Gastrocnemius medialis (tissue), 4 donors: ENCODE measurements around the gene PUS7L. TPM values are rescaled to one million over a fixed set of nuclear protein-coding genes. Genes with fewer than 3 reads are reported as not detected.

Experiments used
- ATAC-seq, 2 donors: fragments of 150-250 bp; one replicate each; pipeline ENCODE4 v1.9.1; 2016
- DNase-seq, 2 donors: peaks; one replicate each; pipeline ENCODE4 v3.0.0-alpha.2; 2019
- H3K27ac ChIP-seq, 4 donors: fragments of 200-600 bp; sonication (generic); 1 replicate in 1 of 4; 2 replicates in 3 of 4; pipeline ENCODE4 v1.5.1; 2016 to 2018; ENCODE audit warnings: mild to moderate bottlenecking in 2 of 4, moderate library complexity in 1 of 4
- H3K27me3 ChIP-seq, 3 donors: fragments of 200-600 bp; sonication (generic) in 2 of 3; 1 replicate in 1 of 3; 2 replicates in 2 of 3; pipeline versions ENCODE4 v1.5.1 to v1.6.0; 2016 to 2019; ENCODE audit warnings: mild to moderate bottlenecking in 1 of 3, moderate library complexity in 1 of 3
- H3K36me3 ChIP-seq, 2 donors: fragments of 200-600 bp; sonication (generic) in 1 of 2; one replicate each; pipeline ENCODE4 v1.5.1; 2017 to 2018
- H3K4me1 ChIP-seq, 2 donors: fragments of 200-600 bp; sonication (generic) in 1 of 2; one replicate each; pipeline ENCODE4 v1.5.1; 2016 to 2017; ENCODE audit warnings: mild to moderate bottlenecking in 2 of 2
- H3K4me3 ChIP-seq, 4 donors: fragments of 200-600 bp; sonication (generic) in 3 of 4; 1 replicate in 1 of 4; 2 replicates in 3 of 4; pipeline ENCODE4 v1.5.1; 2016 to 2019; ENCODE audit warnings: mild to moderate bottlenecking in 2 of 4
- H3K9me3 ChIP-seq, 3 donors: fragments of 200-600 bp; sonication (generic) in 2 of 3; 1 replicate in 1 of 3; 2 replicates in 2 of 3; pipeline ENCODE4 v1.5.1; 2016 to 2019
- CTCF ChIP-seq, 5 experiments: fragments of 450-650 bp in 3 of 5; fragments of 200-600 bp in 2 of 5; sonication (generic) in 2 of 5; IDR thresholded peaks in 4 of 5; conservative IDR thresholded peaks in 1 of 5; 1 replicate in 4 of 5; 2 replicates in 1 of 5; pipeline ENCODE4 v1.5.1; 2016 to 2019; ENCODE audit warnings: antibody characterized with exemption in 5 of 5, mild to moderate bottlenecking in 3 of 5, moderate library complexity in 3 of 5
- POLR2A ChIP-seq, 2 donors: fragments of 450-650 bp; IDR thresholded peaks; one replicate each; pipeline ENCODE4 v1.6.1; 2017; ENCODE audit warnings: antibody characterized with exemption in 2 of 2, mild to moderate bottlenecking in 2 of 2, moderate library complexity in 2 of 2
- in situ Hi-C, 4 donors: fragments of 200-750 bp; cut with MboI; loops; one replicate each; pipeline versions ENCODE4 v1.15.0 to v1.8.0; 2017; ENCODE audit warnings: low sequenced_read_pairs in 4 of 4
- intact Hi-C: fragments of 100-400 bp; cut with DNase I; formaldehyde crosslinking; loops from one replicate; pipeline ENCODE4 v1.15.1; 2023; ENCODE audit warnings: low total_unique reads
- total RNA-seq, 4 donors: library from RNA; depleted of rRNA; stranded (reverse); fragments of >200 nt; gene quantifications; one replicate each; pipeline versions ENCODE4 v1.1.0 to v1.2.3, GENCODE V29; 2016

The PUS7L gene
- total RNA-seq, 4 donors from 2014 or later = 2.0 to 5.8 (median 3.7) TPM

GRCh38 chr12:43786899-43787693, 28.5 kb upstream of the PUS7L start:
- no peak for DNase-seq
- in situ Hi-C loops (no loop called here), intact Hi-C loops (no loop called here)
- no peak for TF ChIP-seq CTCF (IDR thresholded peaks at IDR 0.05 in 4 of 5, conservative IDR thresholded peaks at IDR 0.05 in 1 of 5)
- no peak for TF ChIP-seq POLR2A (IDR thresholded peaks at IDR 0.05)
- H3K36me3 ChIP-seq = peaks cover 0 to 51% of the 10 kb centered on the region in 2 donors
- no peak for ATAC-seq
- no peaks in the 10 kb centered on the region for H3K9me3 ChIP-seq
- H3K4me3 ChIP-seq = no peak overlapping the region
- no peak overlapping the region for H3K27ac ChIP-seq
- no peaks in the 10 kb centered on the region for H3K4me1 ChIP-seq
- H3K27me3 ChIP-seq = no peaks in the 10 kb centered on the region

DNA sequence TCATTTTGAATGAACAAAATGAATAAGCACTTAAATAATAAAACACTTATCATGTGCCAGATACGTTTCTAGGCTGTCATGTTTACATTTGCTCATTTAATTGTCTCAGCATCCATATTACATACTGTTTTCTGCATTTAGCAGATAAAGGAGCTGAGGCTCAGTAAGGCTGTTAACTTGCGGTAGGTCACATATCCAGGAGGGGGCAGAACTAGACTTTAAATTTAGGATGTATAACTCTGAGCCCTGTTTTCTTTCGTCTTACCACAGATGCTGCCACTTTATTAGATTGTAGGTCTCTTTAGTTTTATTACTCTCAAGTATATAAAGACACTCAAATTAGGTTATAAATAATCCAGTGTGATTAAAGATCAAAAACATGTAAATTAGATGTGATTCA, 17.9 kb upstream of the PUS7L start:
- TF ChIP-seq CTCF (IDR thresholded peaks at IDR 0.05 in 4 of 5, conservative IDR thresholded peaks at IDR 0.05 in 1 of 5) (peak in 1 of 5 experiments; percentile 27), POLR2A (IDR thresholded peaks at IDR 0.05) (no peak)
- Histone ChIP-seq H3K36me3 (peaks cover 0 to 67% of the 10 kb centered on the region in 2 donors), H3K27ac (no peak overlapping the region), H3K4me1 (no peaks in the 10 kb centered on the region), H3K9me3 (no peaks in the 10 kb centered on the region), H3K4me3 (no peak overlapping the region), H3K27me3 (no peaks in the 10 kb centered on the region)
- in situ Hi-C loops (no loop called here), intact Hi-C loops (no loop called here)
- ATAC-seq (no peak), DNase-seq (no peak)

DNA sequence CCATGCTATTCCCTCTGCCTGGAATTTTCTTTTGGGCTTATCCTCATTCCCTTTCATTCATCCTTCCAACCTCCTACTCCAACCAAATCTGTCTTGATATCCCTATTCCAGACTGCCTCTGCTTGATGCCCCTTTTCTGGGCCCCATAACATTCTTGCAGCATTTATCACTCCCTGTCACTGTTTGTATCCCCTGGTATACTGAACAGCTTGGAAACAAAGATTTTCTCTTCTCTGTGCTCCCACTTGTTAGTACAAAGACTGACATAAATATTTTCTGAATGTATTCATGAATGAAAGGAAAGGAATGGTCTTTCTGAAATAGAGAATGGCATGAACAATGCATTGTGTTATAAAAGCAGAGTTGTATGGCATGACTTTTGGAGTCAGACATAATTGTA, 7.7 kb upstream of the PUS7L start:
- in situ Hi-C loops = no loop called here
- Histone ChIP-seq H3K4me1 (no peaks in the 10 kb centered on the region), H3K27me3 (no peaks in the 10 kb centered on the region), H3K9me3 (no peaks in the 10 kb centered on the region), H3K36me3 (peaks cover 0 to 12% of the 10 kb centered on the region in 2 donors), H3K4me3 (no peak overlapping the region), H3K27ac (no peak overlapping the region)
- no peak for DNase-seq
- intact Hi-C loops = no loop called here
- TF ChIP-seq POLR2A (IDR thresholded peaks at IDR 0.05) (no peak), CTCF (IDR thresholded peaks at IDR 0.05 in 4 of 5, conservative IDR thresholded peaks at IDR 0.05 in 1 of 5) (no peak)
- no peak for ATAC-seq

GRCh38 chr12:43764528-43764927, 5.9 kb upstream of the PUS7L start:
- DNase-seq = no peak
- in situ Hi-C loops = no loop called here
- Histone ChIP-seq H3K27ac (no peak overlapping the region), H3K4me1 (peaks cover 11 to 13% of the 10 kb centered on the region in 2 donors), H3K4me3 (no peak overlapping the region), H3K9me3 (no peaks in the 10 kb centered on the region), H3K36me3 (peaks cover 0 to 3% of the 10 kb centered on the region in 2 donors), H3K27me3 (no peaks in the 10 kb centered on the region)
- TF ChIP-seq CTCF (IDR thresholded peaks at IDR 0.05 in 4 of 5, conservative IDR thresholded peaks at IDR 0.05 in 1 of 5) (no peak), POLR2A (IDR thresholded peaks at IDR 0.05) (no peak)
- intact Hi-C loops = no loop called here
- no peak for ATAC-seq
